ENCODE data around the gene OPTN.
A peak's percentile ranks its signal among the peaks of the same experiment; 100 is the strongest.
"Not testable (repeated sequence)": the region's sequence is repeated elsewhere in the genome, so short reads cannot be mapped to it uniquely, and the experiment has no call there.

Gene OPTN

DNA sequence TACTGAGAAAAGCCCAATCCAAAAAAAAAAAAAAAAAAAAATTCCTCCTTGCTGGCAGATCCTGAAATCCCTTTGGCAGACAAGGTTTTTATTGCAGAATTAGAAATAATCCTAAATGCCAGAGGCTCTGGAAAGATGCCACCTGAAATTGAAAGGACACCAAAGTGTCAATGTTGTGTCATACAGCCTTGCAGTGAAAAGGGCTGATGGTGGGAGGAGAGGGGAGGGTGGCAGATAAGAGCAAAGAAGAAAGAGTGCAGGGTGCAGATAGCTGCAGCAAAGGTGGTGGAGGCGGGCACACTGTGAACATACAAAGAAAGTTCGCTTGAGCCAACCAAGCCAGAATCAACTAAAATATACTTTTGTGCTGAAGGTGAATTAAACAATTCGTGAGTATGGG is 8.2 kb upstream of the OPTN start:
- DNase-seq = no peak

DNA sequence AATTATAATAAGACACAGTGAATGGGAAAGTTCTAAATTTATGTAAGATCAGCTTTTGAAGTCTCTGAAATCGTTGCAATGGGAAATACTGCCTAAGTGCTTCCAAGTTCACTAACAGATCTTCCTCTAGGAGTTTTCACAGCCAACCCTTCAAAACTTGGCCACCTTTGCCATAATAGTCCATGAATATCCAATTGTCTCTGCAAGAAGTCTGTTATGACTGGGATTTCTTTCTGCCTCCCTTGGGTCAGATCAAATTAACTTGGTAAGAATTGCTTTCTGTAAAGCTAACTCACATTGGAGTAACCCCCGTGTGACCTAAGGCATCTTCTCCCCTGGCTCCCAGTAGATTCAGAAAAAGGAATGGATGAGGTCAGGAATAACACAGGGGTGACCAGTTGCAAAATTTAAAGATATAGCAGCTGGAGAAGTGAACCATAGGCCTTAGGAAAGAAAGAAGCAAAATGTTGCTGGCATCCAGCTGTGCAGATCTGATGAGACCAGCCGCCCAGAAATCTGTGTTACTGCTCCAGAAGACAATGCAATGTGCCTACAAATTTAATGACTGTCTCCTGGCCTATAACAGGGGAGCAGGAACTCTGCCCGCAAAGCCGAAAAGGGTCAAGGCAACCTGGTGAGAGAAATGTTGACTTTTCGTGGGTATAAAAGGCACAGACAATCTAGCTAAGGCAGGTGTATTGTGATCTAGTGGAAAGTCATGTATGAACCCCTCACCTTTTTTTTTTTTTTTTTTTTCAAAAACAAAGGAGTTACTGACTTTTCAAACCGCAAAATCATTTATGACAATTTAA is 7.5 kb upstream of the OPTN start:
- no peak for DNase-seq

DNA sequence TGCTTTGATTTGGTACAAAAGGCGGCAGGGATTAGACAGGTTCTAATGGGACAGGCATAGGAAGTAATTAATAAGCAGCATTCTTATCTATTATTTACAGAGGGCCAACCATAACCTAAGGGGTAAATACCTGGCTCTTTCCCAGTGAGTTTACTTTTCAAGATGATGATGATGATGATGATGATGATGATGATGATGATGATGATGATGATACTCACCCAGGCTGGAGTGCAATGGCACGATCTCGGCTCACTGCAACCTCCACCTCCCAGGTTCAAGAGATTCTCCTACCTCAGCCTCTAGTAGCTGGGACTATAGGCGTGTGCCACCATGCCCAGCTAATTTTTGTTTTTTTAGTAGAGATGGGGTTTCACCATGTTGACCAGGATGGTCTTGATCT is 5.9 kb upstream of the OPTN start:
- DNase-seq = not testable (repeated sequence)

DNA sequence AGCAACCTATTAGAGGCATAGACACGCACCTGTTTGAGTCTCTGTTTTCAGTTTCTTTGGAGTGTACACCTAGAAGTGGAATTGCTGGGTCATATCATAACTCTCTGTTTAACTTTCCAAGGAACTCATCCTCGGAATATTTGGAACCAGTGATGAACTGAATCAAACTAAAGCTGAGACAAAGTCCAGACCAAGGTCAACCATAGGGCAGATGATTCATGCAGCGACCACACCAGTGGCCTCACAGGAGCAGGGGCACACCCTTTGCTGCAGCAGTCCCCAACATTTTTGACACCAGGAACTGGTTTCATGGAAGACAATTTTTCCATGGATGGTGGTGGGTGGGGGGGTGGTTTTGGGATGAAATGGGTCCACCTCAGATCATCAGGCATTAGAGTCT is 4.9 kb upstream of the OPTN start:
- DNase-seq = no peak

DNA sequence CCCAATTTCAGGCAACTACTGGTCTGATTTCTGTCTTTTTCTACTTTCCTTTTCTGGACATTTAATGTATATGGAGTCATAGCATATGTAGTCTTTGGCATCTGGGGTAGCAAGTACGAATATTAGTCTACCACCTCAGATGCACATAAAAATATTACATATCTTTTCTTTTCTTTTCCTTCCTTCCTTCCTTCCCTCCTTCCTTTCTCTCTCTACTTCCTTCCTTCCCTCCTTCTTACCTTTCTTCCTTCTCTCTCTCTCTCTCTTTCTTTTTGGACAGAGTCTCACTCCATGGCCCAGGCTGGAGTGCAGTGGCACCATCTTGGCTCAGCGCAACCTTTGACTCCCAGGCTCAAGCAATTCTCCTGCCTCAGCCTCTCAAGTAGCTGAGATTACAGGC is 4.0 kb upstream of the OPTN start:
- DNase-seq = no peak

DNA sequence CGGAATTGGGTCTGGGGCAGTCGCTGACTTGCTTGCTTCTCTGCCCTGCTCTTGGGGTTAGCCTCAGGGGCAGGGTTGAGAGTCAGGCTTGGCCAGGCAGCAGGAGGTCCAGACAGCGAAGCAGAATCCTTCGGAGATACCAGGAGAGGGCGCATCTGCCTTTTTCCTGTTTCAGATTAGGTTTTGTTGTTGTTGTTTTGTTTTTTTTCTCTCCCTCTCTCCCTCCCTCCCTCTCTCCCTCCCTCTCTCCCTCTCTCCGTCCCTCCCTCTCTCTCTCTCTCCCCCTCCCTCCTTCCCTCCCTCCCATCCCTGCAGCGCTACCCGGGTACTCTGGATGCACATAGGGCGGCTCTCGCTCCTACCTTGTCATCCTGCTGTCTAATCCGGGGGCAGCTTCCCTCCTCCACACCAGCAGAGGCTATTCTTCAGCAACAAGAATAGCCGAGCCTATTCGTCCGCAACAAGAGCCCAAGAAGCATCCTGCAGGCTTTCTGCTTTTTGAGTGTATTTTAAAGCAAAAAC is 758 bp upstream of the OPTN start:
- DNase-seq = peak; percentile 63

DNA sequence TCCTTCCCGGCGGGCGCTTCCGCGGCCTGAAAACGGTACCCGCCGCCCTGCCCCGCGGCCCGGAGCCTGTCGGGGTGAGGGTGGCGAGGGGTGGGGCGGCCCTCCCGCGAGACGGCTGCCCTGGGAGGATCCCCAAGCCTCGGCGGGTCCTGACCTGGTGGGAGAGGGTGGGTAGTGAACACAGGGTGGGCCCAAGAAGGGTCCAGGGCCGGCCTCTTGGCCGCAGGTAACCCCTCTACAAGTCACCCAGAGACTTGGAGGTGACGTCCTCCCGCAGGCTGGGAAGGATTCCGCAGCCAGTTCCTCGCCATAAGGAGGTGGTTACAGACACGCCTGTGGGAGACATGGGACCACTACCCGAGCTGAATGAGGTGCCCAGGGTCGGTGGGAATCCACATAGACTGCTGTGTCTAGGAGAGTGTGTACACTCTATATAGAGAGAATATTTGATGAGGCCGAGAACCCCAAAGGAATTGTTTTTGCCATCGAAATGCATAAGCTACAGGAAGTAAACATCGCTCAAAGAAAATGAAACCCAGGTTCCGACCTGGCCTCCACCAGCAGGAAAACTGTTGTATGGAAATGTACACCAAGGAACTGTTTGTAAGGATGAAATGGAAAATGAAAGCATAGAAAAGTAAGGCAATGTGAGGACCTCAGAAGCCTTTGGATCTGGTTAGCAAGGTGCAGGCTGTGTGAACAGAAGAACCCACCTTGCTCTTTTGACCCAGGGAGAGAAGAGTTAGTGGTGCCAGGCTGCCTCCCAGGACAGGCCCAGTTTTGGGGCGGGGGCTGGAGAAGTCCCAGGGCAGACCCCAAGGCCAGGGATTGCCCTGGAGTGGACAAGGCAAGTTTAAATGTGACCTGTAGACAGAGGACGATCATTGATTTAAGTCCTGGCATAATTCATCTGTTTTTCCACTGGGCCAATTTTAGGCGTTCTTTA is 659 bp downstream of the OPTN start:
- no peak for DNase-seq

DNA sequence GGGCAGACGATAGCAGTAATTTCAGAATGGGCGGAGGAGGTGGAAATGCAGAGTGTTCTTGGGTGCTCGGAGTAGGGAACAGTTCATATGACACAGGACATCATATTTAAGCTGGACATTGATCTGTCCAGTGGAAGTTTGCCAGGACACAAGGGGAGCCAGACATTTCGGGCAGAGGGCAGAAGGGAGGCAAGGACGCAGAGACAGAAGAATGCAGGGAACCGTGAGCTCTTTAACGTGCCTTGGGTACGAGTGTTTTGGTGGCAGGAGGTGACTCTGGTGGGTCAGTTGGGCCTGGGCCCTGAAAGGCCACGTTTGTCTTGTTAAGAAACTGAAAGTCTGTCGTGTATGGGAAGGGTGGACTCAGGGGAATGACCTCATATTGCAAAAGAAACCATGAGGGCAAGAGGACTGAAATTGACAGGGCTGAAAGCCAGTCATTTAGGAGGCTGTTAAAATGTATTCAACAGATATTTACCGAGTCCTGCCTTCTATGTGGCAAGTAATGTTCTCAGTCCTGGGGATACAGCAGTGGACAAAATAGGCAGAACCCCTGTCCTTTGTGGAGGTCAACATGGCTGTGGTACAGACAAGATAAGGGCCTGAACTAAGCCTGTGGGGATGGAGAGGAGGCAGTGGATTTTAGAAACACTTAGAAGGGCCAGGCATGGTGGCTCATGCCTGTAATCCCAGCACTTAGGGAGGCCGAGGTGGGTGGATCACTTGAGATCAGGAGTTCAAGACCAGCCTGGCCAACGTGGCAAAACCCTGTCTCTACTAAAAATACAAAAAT is 2.2 kb downstream of the OPTN start:
- DNase-seq = no peak

DNA sequence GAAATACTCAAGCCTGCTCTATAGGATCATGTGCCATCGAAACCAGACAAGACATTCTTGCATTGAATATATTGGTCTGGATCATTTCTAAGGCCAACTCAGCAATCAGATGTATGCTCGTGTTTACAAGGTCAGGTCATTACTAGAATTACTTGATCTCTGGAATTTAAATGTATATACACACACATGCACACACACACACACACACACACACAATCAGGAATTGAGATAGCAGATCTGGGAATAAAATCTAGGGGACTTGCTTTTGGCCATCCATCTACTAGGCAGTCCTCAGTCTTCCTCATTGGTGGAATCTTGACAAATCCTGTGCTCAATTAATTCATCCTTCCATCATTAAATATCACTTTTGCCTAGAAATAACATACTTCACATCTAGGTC is 3.6 kb downstream of the OPTN start:
- DNase-seq = no peak

DNA sequence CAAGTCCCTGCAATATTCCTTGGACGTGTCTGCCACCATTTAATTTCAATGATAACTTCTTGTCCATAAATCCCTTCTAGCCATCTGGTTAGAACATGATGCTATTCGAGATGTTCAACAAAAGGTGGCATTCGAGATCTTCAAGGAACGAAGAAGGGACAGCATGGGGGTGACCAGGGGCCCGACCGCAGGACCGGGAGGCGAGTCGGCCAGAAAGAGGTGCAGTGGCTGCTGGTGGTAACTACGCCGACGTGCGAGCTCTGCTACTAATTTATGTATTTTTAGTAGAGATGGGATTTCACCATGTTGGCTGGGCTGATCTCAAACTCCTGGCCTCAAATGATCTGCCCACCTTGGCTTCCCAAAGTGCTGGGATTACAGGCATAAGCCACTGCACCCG is 4.7 kb downstream of the OPTN start:
- no peak for DNase-seq

DNA sequence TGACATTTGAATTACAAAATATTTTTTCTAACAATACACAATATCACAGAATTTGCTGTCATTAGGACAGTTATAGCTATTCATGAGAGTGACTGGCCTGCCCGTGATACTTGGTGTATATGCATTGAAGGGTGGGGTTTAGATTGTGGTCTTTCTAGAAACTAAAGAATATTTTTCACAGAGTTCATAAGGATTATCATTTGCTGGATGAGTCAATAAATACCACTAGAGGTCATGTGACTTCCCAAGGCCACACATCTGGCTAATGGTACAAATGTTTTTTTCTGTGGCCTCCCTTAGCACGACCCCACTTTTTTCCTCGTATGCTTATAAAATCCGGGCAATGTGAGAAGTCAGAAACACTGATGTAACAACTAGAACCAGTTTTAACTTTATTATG is 5.2 kb downstream of the OPTN start:
- no peak for DNase-seq

DNA sequence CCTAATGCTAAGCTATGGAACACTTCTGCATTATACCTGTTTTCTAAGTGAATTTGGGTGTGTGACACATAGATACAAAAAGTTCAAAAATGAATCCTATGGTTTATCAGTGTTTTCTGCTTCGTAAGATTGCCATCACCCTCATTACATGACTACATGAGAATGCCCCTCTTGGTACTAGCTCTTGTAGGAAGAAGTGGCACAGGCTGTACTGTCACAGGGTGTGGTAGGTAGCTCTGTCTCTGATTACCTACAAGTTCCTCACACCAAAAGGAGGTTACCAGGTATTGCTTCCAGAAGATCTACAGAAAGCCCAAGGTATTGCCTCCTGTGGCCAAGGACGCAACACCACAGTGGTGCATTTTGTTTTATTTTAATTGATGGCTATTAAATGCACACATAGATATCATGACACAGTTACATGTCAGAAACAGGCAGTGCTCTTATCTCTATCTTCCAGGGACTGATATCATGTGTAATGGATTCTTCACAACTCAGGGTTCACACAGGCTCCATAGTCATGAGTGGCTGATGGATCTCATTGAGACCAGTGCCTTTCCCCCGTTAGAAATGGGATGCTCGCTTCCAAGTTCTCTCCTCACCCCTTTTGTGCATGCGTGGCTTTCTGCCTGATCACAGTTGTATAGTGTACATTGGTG is 6.6 kb downstream of the OPTN start:
- no peak for DNase-seq

DNA sequence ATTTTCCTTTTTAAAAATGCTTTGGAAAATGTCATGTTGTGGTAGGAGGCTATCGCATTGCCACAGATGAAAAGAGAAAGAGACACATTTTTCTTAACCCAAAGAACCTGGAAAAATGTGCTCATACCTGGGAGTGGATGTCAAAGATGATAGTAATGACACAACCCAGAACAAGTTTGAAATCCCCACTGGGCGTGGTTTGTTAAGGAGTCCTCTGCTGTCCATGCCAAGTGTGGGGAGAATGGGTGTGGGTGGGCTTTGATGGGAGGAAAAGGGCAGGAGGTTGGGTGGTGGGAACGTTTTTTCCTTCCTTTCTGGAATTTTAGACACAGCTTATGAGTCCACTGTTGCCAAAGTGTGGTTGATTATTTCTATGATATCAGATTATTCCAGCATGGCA is 10.9 kb downstream of the OPTN start:
- no peak for DNase-seq

DNA sequence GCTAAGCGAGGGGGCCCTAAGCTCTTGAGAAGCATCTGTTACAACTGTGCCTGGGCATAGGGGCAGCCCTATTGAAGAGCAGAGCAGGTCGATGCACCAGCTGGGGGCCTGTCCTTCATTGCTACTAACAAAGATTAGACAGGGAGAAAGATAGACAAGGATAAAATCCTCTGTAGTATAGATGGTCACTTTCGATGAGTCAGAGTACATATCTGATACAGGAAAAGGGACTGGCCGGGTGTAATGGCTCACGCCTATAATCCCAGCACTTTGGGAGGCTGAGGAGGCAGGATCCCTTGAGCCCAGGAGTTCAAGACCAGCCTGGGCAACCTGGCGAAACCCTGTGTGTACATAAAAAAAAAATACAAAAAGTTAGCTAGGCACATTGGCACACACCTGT is 13.6 kb downstream of the OPTN start:
- no peak for DNase-seq

DNA sequence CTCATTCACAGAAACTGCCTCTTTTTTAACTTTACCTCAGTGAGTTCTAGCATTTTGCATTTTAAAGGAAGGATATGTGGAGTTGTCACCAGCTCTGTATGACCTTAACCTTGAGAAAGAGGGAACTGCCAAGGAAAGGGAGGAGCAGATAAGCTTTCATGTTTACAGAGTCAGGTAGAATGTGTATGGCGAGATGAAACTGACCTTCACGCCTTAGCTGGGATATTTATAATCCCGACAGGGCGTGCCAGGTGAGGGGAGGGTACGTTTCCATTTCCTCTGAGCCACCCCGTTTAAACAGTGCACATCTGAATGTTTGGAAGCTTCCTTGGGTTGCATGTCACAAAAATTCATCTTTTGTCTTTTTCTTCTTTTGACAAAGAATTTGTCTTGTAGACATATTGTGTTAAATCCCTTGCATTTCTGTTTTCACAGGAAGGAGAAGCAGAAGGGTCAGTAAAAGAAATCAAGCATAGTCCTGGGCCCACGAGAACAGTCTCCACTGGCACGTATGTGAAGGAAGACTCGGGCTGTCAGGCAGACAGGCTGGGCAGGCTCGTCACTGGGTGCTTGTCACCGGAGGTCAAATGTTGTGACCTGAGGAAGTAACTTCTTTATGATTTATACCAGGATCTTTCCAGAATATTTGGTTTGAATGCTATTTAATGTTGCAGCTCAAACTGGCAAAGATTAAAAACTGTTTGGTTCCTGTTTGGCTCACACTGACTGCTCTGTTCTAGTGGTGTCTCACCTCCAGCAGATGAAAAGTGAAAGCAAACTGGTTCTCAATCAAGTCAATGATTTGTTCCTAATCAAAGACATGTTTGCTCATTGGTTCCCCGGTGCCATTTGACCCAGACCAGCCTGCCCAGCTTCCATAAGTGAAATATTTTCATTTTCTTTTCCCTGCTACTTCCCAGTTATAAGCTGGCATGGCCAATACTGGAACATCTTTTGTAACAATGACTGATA is 16.2 kb downstream of the OPTN start:
- DNase-seq = no peak

DNA sequence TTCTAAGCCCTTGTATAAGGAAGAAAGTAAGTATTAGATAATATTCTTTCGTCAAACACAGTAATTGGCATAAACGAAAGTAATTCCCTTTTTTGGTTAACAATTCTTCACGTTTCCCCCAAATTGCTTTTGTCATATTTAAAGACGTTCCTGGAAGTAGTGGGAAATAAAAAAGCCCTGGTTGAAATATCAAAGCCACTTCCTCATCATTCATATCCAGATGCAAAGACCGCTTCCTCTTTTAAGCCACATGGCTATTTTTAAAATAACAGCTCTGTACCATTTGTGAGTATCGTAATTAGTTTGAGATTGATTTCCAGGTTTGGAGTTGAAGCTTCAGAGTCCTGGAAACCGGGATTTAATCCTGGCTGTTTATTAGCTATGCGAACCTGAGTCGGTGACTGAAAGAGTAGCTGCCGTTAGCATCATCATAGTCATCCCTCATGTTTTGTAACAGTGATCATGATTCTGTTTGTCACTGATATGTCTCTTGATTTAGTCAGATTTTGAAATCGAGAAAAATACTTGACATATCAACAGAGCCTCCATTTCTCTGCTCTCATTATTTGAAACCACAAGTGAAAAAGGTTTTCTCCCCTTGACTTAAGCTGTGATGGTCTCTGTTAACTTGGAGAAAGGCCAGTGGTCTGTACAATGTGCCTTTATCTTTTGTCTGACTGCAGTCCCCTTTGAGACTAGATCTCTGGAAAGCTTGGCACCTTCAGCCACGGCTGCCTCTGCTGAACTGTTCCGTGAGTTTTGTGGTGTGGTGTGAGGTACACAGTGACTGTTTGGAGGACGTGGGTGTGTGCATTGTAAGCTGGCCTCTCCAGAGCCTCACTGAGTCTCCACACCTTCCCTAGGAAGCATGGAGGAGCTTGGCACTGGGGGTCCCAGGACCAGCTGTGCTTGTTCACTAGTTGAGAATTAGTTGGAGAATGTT is 18.1 kb downstream of the OPTN start:
- DNase-seq = no peak

DNA sequence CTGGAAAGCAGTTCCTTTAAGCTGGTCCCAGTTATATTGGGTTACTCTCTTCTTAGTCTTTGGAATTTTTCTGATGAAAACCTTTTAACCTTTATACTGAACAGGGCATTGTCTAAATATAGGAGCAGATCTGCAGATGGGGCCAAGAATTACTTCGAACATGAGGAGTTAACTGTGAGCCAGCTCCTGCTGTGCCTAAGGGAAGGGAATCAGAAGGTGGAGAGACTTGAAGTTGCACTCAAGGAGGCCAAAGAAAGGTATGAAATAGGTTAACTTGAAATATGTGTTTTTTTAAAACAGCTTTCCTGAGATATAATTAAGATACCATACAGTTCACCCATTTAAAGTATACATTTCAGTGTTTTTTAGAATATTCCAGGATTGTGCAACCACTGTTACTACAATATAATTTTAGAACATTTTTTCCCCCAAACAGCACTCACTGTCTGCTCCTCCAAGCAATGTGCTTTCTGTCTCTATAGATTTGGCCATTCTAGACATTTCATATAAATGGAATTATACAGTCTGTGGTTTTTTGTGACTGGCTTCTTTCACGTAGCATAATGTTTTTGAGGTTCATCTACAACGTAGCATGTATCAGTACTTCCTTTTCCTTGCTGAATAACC is 18.9 kb downstream of the OPTN start:
- DNase-seq = no peak

DNA sequence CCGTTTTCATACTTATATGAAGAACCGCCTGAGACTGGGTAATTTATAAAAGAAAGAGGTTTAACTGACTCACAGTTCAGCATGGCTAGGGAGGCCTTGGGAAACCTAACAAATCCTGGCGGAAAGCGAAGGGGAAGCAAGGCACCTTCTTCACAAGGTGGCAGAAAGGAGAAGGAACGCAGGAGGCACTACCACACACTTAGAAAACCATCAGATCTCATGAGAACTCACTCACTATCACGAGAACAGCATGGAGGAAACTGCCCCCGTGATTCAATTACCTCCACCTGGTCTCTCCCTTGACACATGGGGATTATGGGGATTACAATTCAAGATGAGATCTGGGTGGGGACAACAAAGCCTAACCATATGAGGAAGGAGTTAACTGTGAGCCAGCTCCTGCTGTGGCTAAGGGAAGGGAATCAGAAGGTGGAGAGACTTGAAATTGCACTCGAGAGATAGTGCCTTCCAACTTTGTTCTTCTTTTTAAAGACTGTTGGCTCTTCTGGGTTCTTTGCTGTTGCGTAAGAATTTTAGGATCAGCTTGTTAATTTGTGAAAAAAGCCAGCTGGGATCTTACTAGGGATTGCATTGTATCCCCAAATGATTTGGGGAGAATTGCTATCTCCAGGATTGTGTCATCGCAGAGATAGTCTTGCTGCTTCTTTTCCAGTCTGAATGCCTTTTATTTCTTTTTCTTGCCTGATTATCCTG is 21.0 kb downstream of the OPTN start:
- DNase-seq = no peak

DNA sequence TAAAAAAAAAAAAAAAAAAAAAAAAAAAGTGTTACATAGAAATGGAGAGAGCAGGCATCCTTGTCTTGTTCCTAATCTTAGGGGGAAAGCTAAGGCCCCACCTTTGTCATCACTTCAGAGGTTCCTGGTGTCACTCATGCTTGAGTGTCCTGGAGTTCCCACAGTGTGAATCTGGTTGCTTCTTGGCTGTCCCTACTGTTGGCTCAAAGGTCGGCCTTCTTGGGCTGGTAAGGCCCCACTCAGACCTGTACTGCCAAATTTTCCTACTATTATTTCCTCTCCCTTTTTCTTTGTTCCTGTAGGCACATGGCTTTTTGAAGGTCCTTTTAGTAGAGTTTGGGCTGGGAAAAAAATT is 21.5 kb downstream of the OPTN start:
- no peak for DNase-seq

Measured in NCI-H2171 treated with DMSO at 0.1 percent for 48 hours (cell line).